Breast epithelium (tissue), 3 donors: Measurements from ENCODE around the gene VSIG8.

ENCODE experiments used
- CTCF ChIP-seq, 3 donors: fragments of 450-650 bp; IDR thresholded peaks; one replicate each; pipeline ENCODE4 v1.5.1; 2016 to 2017; ENCODE audit warnings: antibody characterized with exemption in 3 of 3, mild to moderate bottlenecking in 3 of 3, moderate library complexity in 3 of 3
- POLR2A ChIP-seq: fragments of 450-650 bp; IDR thresholded peaks from one replicate; pipeline ENCODE4 v1.6.1; 2016; ENCODE audit warnings: antibody characterized with exemption, mild to moderate bottlenecking, moderate library complexity

- TF ChIP-seq POLR2A (no peak), CTCF (IDR thresholded peaks at IDR 0.05) (no peak)
These were observed 33.7 kb downstream of the VSIG8 start for GRCh38 chr1:159828581-159829272.
